GM23338 (cell line): ENCODE data around the gene CYP3A4.

Experiments used
- EZH2phosphoT487 ChIP-seq: fragments of 200-600 bp; sonication (generic); IDR thresholded peaks from one replicate; pipeline ENCODE4 v1.8.1; 2018; ENCODE audit warnings: antibody characterized with exemption; ENCODE audit not compliant: unreplicated experiment
- JUNB ChIP-seq: IDR thresholded peaks from one replicate; pipeline ENCODE4 v1.6.1; 2016; ENCODE audit warnings: antibody characterized with exemption; ENCODE audit not compliant: unreplicated experiment
- POLR2AphosphoS5 ChIP-seq: IDR thresholded peaks from 2 replicates; pipeline ENCODE4 v1.6.1; 2016; ENCODE audit warnings: antibody characterized with exemption, low read depth
- TF ChIP-seq, protein P1 (sequence below), 2 experiments: fragments of 200-600 bp in 1 of 2; sonication (generic) in 1 of 2; conservative IDR thresholded peaks; 2 replicates each; pipeline versions ENCODE4 v1.5.1 to v1.6.1; 2016 to 2017; ENCODE audit warnings: antibody characterized with exemption in 2 of 2, low read depth in 2 of 2, mild to moderate bottlenecking in 2 of 2, moderate library complexity in 1 of 2
- TF ChIP-seq, protein P2 (sequence below): IDR thresholded peaks from one replicate; pipeline ENCODE4 v1.6.1; 2018; ENCODE audit warnings: antibody characterized with exemption; ENCODE audit not compliant: unreplicated experiment

GRCh38 chr7:99709838-99710578 lies 74.0 kb downstream of the CYP3A4 start:
- TF ChIP-seq, protein P1, sequence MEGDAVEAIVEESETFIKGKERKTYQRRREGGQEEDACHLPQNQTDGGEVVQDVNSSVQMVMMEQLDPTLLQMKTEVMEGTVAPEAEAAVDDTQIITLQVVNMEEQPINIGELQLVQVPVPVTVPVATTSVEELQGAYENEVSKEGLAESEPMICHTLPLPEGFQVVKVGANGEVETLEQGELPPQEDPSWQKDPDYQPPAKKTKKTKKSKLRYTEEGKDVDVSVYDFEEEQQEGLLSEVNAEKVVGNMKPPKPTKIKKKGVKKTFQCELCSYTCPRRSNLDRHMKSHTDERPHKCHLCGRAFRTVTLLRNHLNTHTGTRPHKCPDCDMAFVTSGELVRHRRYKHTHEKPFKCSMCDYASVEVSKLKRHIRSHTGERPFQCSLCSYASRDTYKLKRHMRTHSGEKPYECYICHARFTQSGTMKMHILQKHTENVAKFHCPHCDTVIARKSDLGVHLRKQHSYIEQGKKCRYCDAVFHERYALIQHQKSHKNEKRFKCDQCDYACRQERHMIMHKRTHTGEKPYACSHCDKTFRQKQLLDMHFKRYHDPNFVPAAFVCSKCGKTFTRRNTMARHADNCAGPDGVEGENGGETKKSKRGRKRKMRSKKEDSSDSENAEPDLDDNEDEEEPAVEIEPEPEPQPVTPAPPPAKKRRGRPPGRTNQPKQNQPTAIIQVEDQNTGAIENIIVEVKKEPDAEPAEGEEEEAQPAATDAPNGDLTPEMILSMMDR (conservative IDR thresholded peaks at IDR 0.05; ENCODE audit: low read depth in 2 of 2): no peak
- TF ChIP-seq EZH2phosphoT487 (no peak), JUNB (no peak), POLR2AphosphoS5 (no peak)
- TF ChIP-seq, protein P2, sequence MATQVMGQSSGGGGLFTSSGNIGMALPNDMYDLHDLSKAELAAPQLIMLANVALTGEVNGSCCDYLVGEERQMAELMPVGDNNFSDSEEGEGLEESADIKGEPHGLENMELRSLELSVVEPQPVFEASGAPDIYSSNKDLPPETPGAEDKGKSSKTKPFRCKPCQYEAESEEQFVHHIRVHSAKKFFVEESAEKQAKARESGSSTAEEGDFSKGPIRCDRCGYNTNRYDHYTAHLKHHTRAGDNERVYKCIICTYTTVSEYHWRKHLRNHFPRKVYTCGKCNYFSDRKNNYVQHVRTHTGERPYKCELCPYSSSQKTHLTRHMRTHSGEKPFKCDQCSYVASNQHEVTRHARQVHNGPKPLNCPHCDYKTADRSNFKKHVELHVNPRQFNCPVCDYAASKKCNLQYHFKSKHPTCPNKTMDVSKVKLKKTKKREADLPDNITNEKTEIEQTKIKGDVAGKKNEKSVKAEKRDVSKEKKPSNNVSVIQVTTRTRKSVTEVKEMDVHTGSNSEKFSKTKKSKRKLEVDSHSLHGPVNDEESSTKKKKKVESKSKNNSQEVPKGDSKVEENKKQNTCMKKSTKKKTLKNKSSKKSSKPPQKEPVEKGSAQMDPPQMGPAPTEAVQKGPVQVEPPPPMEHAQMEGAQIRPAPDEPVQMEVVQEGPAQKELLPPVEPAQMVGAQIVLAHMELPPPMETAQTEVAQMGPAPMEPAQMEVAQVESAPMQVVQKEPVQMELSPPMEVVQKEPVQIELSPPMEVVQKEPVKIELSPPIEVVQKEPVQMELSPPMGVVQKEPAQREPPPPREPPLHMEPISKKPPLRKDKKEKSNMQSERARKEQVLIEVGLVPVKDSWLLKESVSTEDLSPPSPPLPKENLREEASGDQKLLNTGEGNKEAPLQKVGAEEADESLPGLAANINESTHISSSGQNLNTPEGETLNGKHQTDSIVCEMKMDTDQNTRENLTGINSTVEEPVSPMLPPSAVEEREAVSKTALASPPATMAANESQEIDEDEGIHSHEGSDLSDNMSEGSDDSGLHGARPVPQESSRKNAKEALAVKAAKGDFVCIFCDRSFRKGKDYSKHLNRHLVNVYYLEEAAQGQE: no peak
